ENCODE data around the gene POLE4.

POLE4 gene

GRCh38 chr2:74941284-74941683 lies 17.2 kb upstream of the POLE4 start:
- FAIRE-seq, result no peak

GRCh38 chr2:74942263-74942662 lies 16.2 kb upstream of the POLE4 start:
- FAIRE-seq, result no peak

GRCh38 chr2:74944987-74945787 lies 13.3 kb upstream of the POLE4 start:
- FAIRE-seq, result no peak

- no peak for FAIRE-seq
Observed at GRCh38 chr2:74945788-74946331, 12.6 kb upstream of the POLE4 start.

DNA sequence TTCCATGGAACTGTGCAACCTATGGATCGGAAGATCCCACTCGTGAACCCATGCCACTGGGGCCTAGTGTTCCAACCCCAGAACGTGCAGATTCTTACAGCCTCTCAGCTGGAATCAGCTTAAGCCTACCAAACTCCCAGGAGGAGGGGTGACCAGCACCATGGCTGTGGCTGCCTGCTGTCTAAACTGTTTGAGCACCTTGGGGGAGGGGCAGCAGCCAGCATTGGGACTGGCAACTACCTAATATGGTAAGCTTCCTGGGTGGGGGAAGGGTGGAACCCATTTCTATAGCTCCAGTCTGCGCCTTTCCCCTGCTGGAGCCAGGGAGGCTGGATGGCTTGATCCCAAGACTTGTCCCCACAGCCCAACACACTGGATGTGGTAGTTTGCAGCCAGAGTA lies 10.7 kb upstream of the POLE4 start:
- FAIRE-seq, result no peak

- no peak for FAIRE-seq
Observed at GRCh38 chr2:74948779-74949178, 9.7 kb upstream of the POLE4 start.

DNA sequence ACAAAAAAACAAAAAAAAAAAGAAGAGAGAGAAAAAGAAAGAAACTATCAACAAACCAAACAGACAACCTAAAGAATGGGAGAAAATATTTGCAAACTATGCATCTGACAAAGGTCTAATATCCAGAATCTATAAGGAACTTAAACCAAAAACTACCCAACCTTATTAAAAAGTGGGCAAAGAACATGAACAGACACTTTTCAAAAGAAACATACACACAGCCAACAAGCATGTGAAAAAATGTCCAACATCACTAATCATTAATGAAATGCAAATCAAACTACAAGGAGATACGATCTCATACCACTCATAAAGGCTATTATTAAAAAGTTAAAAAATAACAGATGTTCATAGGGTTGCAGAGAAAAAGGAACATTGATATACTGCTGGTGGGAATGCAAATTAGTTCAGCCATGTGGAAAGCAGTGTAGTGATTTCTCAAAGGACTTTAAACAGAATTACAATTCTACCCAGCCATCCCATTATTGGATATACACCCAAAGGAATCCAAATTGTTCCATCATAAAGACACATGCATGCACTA lies 7.2 kb upstream of the POLE4 start:
- FAIRE-seq, result no peak

GRCh38 chr2:74952575-74952974 lies 5.9 kb upstream of the POLE4 start:
- no peak for FAIRE-seq

- no peak for FAIRE-seq
Observed at GRCh38 chr2:74953796-74954499, 4.5 kb upstream of the POLE4 start.

DNA sequence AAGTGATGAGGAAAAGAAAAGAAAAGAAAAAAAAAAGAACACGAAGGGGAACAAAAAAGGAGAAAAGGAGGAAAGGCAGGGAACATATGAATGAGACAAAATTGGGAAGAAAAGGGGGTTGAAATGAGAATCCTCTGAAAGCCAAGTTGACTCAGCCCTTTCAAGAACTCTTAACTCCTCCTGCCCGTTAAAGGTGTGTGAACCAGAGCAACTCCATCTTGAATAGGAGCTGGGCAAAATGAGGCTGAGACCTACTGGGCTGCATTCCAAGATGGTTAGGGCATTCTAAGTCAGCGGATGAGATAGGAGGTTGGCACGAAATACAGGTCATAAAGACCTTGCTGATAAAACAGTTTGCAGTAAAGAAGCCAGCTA lies 4.0 kb upstream of the POLE4 start:
- no peak for FAIRE-seq

DNA sequence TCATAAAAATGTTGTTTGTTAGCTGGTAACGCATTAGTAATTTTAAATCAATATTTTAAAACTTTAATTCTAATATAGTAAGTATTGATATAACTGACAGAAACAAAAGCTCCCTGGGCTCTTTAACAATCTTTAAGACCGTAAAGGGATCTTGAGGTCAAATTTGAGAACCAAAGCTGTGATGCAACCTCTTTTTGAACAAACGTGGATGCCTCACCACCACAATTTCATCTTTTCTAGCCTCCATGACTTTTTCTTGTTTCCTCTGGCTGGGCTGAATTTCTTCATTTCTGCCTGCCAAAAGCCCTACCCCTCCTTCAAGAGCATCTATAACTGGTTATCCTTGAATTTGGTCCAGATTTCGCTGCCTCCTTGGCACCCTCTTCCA lies 563 bp upstream of the POLE4 start:
- no peak for FAIRE-seq

DNA sequence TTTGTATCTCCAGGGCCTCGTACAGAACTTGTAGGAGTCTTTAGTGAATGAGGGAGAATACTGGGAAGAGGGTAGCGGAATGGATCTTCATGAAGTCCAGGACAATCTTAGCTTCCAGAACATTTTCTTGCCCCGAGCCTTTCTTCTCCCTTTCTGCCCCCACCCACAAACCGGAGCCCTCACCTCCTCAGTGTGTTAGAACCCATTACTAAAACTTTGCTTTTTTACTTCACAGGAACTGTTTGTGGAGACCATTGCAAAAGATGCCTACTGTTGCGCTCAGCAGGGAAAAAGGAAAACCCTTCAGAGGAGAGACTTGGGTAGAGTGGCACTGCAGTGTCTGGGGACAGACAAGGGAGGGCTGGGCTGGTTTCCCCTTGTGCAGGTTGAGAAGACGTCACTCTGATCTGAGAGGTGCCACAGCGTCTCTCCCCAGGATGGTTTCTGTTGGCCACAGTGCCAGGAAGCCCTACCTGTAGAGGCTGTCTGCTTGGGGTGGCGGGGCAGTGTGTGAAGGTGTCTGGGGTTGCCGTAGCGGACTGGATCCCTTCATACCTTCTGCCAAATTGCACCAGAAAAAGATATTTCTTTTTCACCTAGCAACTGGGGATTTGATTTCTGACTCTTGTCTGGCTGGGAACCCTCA lies 786 bp downstream of the POLE4 start:
- no peak for FAIRE-seq

GRCh38 chr2:74966887-74967286 lies 8.4 kb downstream of the POLE4 start:
- no peak for FAIRE-seq

DNA sequence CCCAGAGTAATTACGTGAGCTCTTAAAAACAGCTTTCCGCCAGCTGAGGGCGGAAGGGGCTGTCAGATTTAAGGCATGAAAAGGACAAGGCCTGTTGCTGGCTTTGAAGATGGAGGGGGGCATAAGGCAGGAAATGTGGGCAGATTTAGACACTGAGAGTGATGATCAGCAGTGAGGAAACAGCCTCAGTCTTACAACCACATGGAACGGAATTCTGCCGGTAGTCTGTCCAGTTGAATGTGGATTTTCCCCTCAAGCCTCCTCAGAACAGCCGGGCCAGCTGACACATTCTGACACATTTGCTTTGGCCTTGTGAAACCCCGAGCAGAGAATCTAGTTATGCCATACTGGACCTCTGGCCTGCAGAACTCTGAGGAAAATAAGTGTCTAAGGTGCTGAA lies 16.6 kb downstream of the POLE4 start:
- FAIRE-seq, result no peak

DNA sequence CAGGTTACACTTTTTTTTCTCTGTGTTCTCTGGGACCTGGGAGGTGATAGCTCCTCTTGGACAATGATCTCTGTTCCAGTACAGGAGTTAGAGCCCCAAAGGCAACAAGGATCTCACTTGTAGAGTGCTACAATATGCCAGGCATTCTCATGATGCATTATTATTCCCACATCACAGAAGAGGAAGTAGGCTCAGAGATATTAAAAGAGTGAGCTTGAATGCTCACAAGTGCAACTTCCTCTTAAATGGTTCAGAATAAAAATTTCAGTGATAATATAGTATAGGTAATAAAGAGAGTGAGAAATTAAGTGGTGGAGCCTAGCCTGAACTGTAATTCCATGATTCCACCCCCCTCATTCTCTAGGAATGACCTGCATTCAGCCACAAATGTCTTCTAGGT lies 21.4 kb downstream of the POLE4 start:
- FAIRE-seq, result no peak

DNA sequence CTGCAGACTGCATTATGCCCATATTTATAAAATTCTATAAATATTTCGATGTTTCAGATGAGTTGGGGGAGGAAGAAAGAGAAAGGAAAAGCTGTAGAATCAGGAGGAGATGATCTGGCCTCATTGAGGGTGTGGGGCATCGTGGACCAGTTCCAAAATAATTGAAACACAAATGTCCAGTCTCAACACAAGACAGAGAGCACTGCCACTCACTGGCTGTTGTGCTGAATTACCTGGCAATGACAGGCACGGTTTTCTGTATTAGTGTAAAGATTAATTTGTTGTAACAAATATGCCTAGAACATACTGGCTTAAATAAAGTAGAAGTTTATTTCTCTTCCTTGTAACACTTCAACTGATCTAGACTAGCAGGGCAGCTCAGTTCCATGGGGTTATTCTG lies 24.1 kb downstream of the POLE4 start:
- FAIRE-seq, result no peak

DNA sequence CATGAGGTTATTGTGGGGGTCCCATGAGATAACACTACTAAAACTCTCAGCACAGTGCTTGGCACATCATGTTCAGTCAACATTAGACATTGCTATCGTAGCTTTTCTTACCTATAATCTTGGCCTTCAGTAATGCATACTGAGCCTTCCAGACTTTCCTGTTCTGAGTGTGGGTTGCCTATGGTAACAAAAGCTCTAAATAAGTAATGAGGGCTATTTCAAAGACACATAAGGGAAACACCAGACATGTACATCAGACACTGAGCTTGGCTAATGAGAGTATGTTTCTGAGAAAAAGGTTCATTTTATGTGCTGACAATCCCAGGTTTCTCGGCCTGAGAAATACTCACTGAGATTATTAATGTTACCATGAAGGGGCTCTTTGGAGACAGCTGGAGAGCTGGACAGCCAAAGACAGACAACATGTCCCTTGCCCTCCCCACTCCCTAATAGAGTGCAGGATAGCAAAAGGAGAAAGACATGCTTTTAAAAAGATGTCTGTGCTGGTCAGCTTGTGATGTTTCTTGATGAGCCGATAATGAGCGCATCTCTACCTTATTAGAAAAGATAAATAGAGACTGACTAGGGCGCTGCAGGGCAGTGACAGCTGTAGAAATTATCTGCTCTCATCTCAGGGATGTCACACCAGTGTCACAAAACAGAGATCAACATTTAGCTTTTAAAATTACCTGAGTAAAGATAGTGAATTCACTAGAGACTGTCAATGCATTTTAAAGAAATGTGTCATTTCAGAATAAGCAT lies 25.4 kb downstream of the POLE4 start:
- no peak for FAIRE-seq

DNA sequence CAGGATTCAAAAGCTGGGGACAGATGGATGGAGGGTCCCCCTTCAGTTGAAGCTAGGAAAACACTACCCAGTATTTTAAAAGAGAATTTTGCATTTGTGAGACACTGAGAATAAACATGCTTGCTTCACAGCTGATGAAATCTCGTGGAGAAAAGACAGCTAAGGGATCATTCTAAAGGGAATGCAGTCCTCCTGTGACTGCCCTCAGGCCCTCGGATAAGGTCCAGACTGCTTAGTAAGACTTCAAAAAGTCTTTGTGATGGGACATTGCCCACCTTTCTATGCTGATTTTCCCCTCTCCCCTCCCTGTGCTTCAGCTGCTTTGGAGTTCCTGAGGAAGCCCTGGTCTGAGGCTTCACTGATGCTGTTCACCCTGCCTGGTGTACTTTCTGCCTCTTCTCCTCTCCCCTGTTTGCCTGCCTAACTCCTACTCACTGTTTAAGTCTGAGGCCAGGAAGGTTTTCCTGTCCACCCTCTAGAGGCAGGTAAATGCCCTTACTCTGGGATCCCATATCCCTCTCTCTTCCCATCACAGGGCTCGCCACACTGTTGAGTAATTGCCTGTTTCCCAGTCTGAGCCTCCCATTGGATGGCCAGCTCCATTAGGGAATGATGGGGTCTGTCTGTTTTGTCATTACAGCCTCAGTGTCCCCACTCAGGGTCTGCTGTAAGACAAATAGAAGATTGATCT lies 26.6 kb downstream of the POLE4 start:
- FAIRE-seq, result no peak

DNA sequence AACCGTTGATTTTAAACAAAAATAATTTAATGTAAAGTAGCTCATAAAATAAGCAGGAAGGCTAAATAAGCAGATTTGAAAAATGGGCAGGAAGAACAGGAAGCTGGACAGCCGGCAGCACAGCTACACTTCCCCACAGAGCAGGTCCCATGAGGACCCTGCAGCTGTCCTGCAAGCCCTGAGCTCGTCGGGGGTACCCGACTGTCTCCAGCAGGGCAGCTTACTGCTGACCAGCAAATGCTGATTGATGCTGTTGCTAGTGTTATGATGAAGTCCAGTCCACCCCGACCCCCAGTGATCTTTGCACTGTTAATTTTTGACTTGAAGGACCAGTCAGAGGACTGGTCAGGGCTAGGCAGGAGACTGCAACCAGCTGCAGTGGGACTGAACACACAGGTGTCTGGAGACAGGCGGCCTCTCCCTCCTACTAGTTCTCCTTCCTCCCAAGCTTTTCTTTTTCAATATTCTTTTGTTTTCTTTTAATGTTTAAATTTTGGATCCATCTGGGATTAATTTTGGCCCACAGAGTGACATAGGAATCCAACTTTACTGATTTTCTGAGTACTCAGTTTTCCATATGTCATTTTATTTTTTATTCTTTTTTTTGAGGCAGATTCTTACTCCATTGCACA lies 27.7 kb downstream of the POLE4 start:
- no peak for FAIRE-seq

DNA sequence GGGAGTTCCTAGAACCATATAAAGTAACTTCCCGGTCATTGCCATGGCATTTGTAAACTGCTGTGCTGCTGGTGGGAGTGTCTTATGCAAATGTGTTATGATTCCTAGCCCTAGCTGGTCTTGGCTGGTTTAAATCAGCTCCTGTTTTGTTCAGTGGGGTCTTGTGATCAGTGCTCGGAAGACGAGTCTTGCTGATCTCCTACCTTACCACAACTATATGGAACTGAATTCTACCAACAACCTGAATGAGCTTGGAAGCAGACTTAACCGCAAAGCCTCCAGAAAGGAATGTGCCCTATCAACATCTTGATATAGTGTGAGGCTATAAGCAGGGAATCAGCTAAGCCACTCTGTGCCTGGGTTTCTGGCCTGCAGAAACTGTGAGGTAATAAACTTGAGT lies 33.5 kb downstream of the POLE4 start:
- no peak for FAIRE-seq

DNA sequence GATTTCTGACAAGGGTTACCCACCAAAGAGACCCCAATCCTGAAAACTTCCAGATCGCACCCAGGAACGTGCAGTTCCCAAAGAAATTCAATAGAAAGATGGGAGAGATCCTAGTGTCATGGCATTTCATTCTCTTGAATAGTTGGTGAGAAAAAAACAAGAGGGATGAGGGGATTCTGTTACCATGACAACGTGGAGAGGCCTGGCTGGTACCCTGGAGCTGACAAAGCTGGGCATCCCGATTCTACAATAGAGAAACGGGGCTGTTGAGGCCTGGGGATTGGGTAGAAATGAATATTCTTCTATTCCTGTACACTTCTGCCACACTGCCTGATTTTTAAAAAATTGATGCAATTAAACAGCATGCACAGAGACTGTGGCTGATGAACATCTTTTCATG lies 41.0 kb downstream of the POLE4 start:
- FAIRE-seq, result no peak

- FAIRE-seq, result no peak
Observed at GRCh38 chr2:75002007-75002406, 43.6 kb downstream of the POLE4 start.

Data from islet of Langerhans (tissue), 1 donor.